Immature natural killer cell (primary cell): ENCODE data around the gene NMBR. TPM values are rescaled to one million over a fixed set of nuclear protein-coding genes. Genes with fewer than 3 reads are reported as not detected.
"Not testable (repeated sequence)": the region's sequence is repeated elsewhere in the genome, so short reads cannot be mapped to it uniquely, and the experiment has no call there.

Experiments used
- DNase-seq, 3 donors: peaks; one replicate each; pipeline ENCODE4 v3.0.0; 2022; ENCODE audit warnings: mixed read lengths in 1 of 3
- H3K27ac Mint-ChIP-seq, 6 donors: one replicate each; pipeline ENCODE4 v1.8.0; 2020; ENCODE audit warnings: mixed read lengths in 6 of 6, mild to moderate bottlenecking in 5 of 6, inconsistent platforms in 4 of 6, moderate library complexity in 3 of 6
- H3K27me3 Mint-ChIP-seq, 3 donors: one replicate each; pipeline ENCODE4 v1.8.0; 2020 to 2021; ENCODE audit warnings: low read depth in 3 of 3, mild to moderate bottlenecking in 3 of 3, mixed read lengths in 3 of 3, moderate library complexity in 3 of 3, inconsistent platforms in 1 of 3
- H3K36me3 Mint-ChIP-seq, 3 donors: one replicate each; pipeline ENCODE4 v1.8.0; 2020; ENCODE audit warnings: mixed read lengths in 3 of 3, inconsistent platforms in 2 of 3, mild to moderate bottlenecking in 2 of 3
- H3K4me1 Mint-ChIP-seq, 2 donors: one replicate each; pipeline ENCODE4 v1.8.0; 2020; ENCODE audit warnings: inconsistent platforms in 2 of 2, mild to moderate bottlenecking in 2 of 2, mixed read lengths in 2 of 2, moderate library complexity in 1 of 2
- H3K4me3 Mint-ChIP-seq, 5 donors: one replicate each; pipeline ENCODE4 v1.8.0; 2020; ENCODE audit warnings: mild to moderate bottlenecking in 5 of 5, mixed read lengths in 5 of 5, inconsistent platforms in 3 of 5, moderate library complexity in 3 of 5
- H3K9me3 Mint-ChIP-seq, 6 donors: one replicate each; pipeline ENCODE4 v1.8.0; 2020; ENCODE audit warnings: mild to moderate bottlenecking in 6 of 6, mixed read lengths in 6 of 6, inconsistent platforms in 4 of 6, moderate library complexity in 3 of 6
- polyA plus RNA-seq, 3 donors: library from polyadenylated mRNA; unstranded; fragments of 300-500 nt; fragmentation: Illumina TruSeq; gene quantifications; one replicate each; pipeline ENCODE4 v1.2.3, GENCODE V29; 2021

The NMBR gene
- polyA plus RNA-seq, 3 donors from 2014 or later: not detected

GRCh38 chr6:142172758-142173157, 25.8 kb upstream of the NMBR start:
- Mint-ChIP-seq H3K27me3 (no peaks in the 10 kb centered on the region), H3K4me1 (peaks cover 4 to 5% of the 10 kb centered on the region in 2 donors), H3K9me3 (peaks cover 1 to 7% (median 5%) of the 10 kb centered on the region in 6 donors), H3K36me3 (peaks cover 45 to 51% (median 48%) of the 10 kb centered on the region in 3 donors), H3K27ac (peak overlapping the region in 1 of 6 donors; percentile 35), H3K4me3 (no peak overlapping the region)
- no peak for DNase-seq

GRCh38 chr6:142171351-142171750, 24.4 kb upstream of the NMBR start:
- Mint-ChIP-seq H3K9me3 (peaks cover 0 to 2% (median 0%) of the 10 kb centered on the region in 6 donors), H3K27ac (no peak overlapping the region), H3K36me3 (peaks cover 35 to 42% (median 38%) of the 10 kb centered on the region in 3 donors), H3K4me3 (no peak overlapping the region), H3K4me1 (peaks cover 2 to 6% of the 10 kb centered on the region in 2 donors), H3K27me3 (no peaks in the 10 kb centered on the region)
- no peak for DNase-seq

- Mint-ChIP-seq H3K27me3 (no peaks in the 10 kb centered on the region), H3K36me3 (peaks cover 9 to 15% (median 12%) of the 10 kb centered on the region in 3 donors), H3K27ac (no peak overlapping the region), H3K9me3 (no peaks in the 10 kb centered on the region), H3K4me1 (peaks cover 16 to 35% of the 10 kb centered on the region in 2 donors), H3K4me3 (no peak overlapping the region)
- no peak for DNase-seq
Observed at GRCh38 chr6:142167486-142167885, 20.6 kb upstream of the NMBR start.

GRCh38 chr6:142167071-142167470, 20.1 kb upstream of the NMBR start:
- H3K9me3 Mint-ChIP-seq: no peaks in the 10 kb centered on the region
- DNase-seq: no peak
- peak overlapping the region in 1 of 6 donors; percentile 28 for H3K27ac Mint-ChIP-seq
- H3K27me3 Mint-ChIP-seq: no peaks in the 10 kb centered on the region
- peaks cover 7 to 13% (median 8%) of the 10 kb centered on the region in 3 donors for H3K36me3 Mint-ChIP-seq
- peaks cover 20 to 39% of the 10 kb centered on the region in 2 donors for H3K4me1 Mint-ChIP-seq
- H3K4me3 Mint-ChIP-seq: no peak overlapping the region

- Mint-ChIP-seq H3K4me1 (peaks cover 27 to 56% of the 10 kb centered on the region in 2 donors), H3K36me3 (peaks cover 2 to 8% (median 5%) of the 10 kb centered on the region in 3 donors), H3K4me3 (no peak overlapping the region), H3K9me3 (no peaks in the 10 kb centered on the region), H3K27me3 (no peaks in the 10 kb centered on the region), H3K27ac (peak overlapping the region in 2 of 6 donors; percentile 5 to 10)
- no peak for DNase-seq
Observed at GRCh38 chr6:142165227-142165626, 18.3 kb upstream of the NMBR start.

GRCh38 chr6:142162780-142163179, 15.9 kb upstream of the NMBR start:
- peaks cover 30 to 71% of the 10 kb centered on the region in 2 donors for H3K4me1 Mint-ChIP-seq
- no peak overlapping the region for H3K27ac Mint-ChIP-seq
- peaks cover 0 to 6% (median 5%) of the 10 kb centered on the region in 3 donors for H3K36me3 Mint-ChIP-seq
- no peaks in the 10 kb centered on the region for H3K9me3 Mint-ChIP-seq
- H3K4me3 Mint-ChIP-seq: no peak overlapping the region
- no peaks in the 10 kb centered on the region for H3K27me3 Mint-ChIP-seq
- DNase-seq: no peak

GRCh38 chr6:142156758-142157068, 9.8 kb upstream of the NMBR start:
- not testable (repeated sequence) for H3K27me3 Mint-ChIP-seq, H3K36me3 Mint-ChIP-seq, DNase-seq, H3K9me3 Mint-ChIP-seq, H3K27ac Mint-ChIP-seq, H3K4me3 Mint-ChIP-seq
- H3K4me1 Mint-ChIP-seq: peaks cover 33 to 79% of the 10 kb centered on the region in 2 donors

GRCh38 chr6:142155895-142156757, 9.2 kb upstream of the NMBR start:
- no peaks in the 10 kb centered on the region for H3K27me3 Mint-ChIP-seq

GRCh38 chr6:142155091-142155490, 8.2 kb upstream of the NMBR start:
- H3K9me3 Mint-ChIP-seq: no peaks in the 10 kb centered on the region
- no peaks in the 10 kb centered on the region for H3K27me3 Mint-ChIP-seq
- H3K4me1 Mint-ChIP-seq: peaks cover 37 to 81% of the 10 kb centered on the region in 2 donors
- no peak overlapping the region for H3K4me3 Mint-ChIP-seq
- no peak for DNase-seq
- peaks cover 0 to 3% (median 0%) of the 10 kb centered on the region in 3 donors for H3K36me3 Mint-ChIP-seq
- no peak overlapping the region for H3K27ac Mint-ChIP-seq

More at GRCh38 chr6:142155895-142156757, 9.2 kb upstream of the NMBR start:
- Mint-ChIP-seq H3K4me3 (peak overlapping the region in 2 of 5 donors; percentile 14 to 30), H3K4me1 (peaks cover 36 to 81% of the 10 kb centered on the region in 2 donors), H3K27ac (peak overlapping the region in 5 of 6 donors; percentile 31 to 62 (median 45)), H3K36me3 (no peaks in the 10 kb centered on the region), H3K9me3 (no peaks in the 10 kb centered on the region)
- DNase-seq: peak in 2 of 3 donors; percentile 19 to 21

- H3K27me3 Mint-ChIP-seq: no peaks in the 10 kb centered on the region
- no peaks in the 10 kb centered on the region for H3K9me3 Mint-ChIP-seq
- no peak overlapping the region for H3K4me3 Mint-ChIP-seq
- peaks cover 0 to 3% (median 0%) of the 10 kb centered on the region in 3 donors for H3K36me3 Mint-ChIP-seq
- DNase-seq: no peak
- no peak overlapping the region for H3K27ac Mint-ChIP-seq
- H3K4me1 Mint-ChIP-seq: peaks cover 42 to 83% of the 10 kb centered on the region in 2 donors
Observed at GRCh38 chr6:142154336-142154735, 7.4 kb upstream of the NMBR start.

GRCh38 chr6:142153196-142153595, 6.3 kb upstream of the NMBR start:
- Mint-ChIP-seq H3K9me3 (no peaks in the 10 kb centered on the region), H3K4me1 (peaks cover 50 to 88% of the 10 kb centered on the region in 2 donors), H3K27ac (no peak overlapping the region), H3K36me3 (peaks cover 0 to 3% (median 0%) of the 10 kb centered on the region in 3 donors), H3K27me3 (no peaks in the 10 kb centered on the region), H3K4me3 (no peak overlapping the region)
- DNase-seq: no peak

- H3K27me3 Mint-ChIP-seq: peaks cover 0 to 1% (median 0%) of the 10 kb centered on the region in 3 donors
- H3K4me3 Mint-ChIP-seq: no peak overlapping the region
- no peak overlapping the region for H3K27ac Mint-ChIP-seq
- no peak for DNase-seq
- peaks cover 55 to 89% of the 10 kb centered on the region in 2 donors for H3K4me1 Mint-ChIP-seq
- H3K9me3 Mint-ChIP-seq: no peaks in the 10 kb centered on the region
- peaks cover 0 to 3% (median 0%) of the 10 kb centered on the region in 3 donors for H3K36me3 Mint-ChIP-seq
Observed at GRCh38 chr6:142152746-142153145, 5.8 kb upstream of the NMBR start.

- H3K4me1 Mint-ChIP-seq: peaks cover 9 to 10% of the 10 kb centered on the region in 2 donors
- peaks cover 2 to 19% (median 8%) of the 10 kb centered on the region in 3 donors for H3K27me3 Mint-ChIP-seq
- not testable (repeated sequence) for H3K27ac Mint-ChIP-seq, H3K4me3 Mint-ChIP-seq, H3K36me3 Mint-ChIP-seq, H3K9me3 Mint-ChIP-seq, DNase-seq
Observed at GRCh38 chr6:142141531-142141930, 5.4 kb downstream of the NMBR start.

GRCh38 chr6:142138876-142139275, 8.0 kb downstream of the NMBR start:
- DNase-seq: no peak
- Mint-ChIP-seq H3K9me3 (no peaks in the 10 kb centered on the region), H3K4me3 (no peak overlapping the region), H3K36me3 (no peaks in the 10 kb centered on the region), H3K4me1 (no peaks in the 10 kb centered on the region), H3K27me3 (peaks cover 2 to 23% (median 8%) of the 10 kb centered on the region in 3 donors), H3K27ac (no peak overlapping the region)
